Transverse colon (tissue), 4 donors: ENCODE data around the gene RIT2.

Experiments
- CTCF ChIP-seq, 5 experiments: fragments of 200-600 bp in 3 of 5; fragments of 450-650 bp in 2 of 5; sonication (generic) in 3 of 5; IDR thresholded peaks; 1 replicate in 2 of 5; 2 replicates in 3 of 5; pipeline ENCODE4 v1.5.1; 2016 to 2017; ENCODE audit warnings: antibody characterized with exemption in 5 of 5, inconsistent platforms in 3 of 5, mild to moderate bottlenecking in 2 of 5, moderate library complexity in 1 of 5
- POLR2A ChIP-seq: fragments of 450-650 bp; IDR thresholded peaks from one replicate; pipeline ENCODE4 v1.6.1; 2016; ENCODE audit warnings: antibody characterized with exemption, mild to moderate bottlenecking, moderate library complexity
- POLR2AphosphoS5 ChIP-seq, 3 donors: sonication (generic); formaldehyde crosslinking; IDR thresholded peaks; one replicate each; pipeline ENCODE4 v1.6.1; 2016; ENCODE audit warnings: antibody characterized with exemption in 3 of 3

- TF ChIP-seq CTCF (IDR thresholded peaks at IDR 0.05) (no peak), POLR2A (no peak), POLR2AphosphoS5 (IDR thresholded peaks at IDR 0.05) (no peak)
Measured at GRCh38 chr18:42958353-42958752, 157.1 kb downstream of the RIT2 start.
